NCI-H1105 (cell line): ENCODE results near the gene DDAH1.
"Not testable (repeated sequence)": the region's sequence is repeated elsewhere in the genome, so short reads cannot be mapped to it uniquely, and the experiment has no call there.

Experiments
- DNase-seq: peaks from one replicate; lab custom pipeline; 2025; lab: John Stamatoyannopoulos, UW

Gene DDAH1

GRCh38 chr1:85465099-85465785 lies at the start of gene DDAH1:
Gene DDAH1, minus strand, starts transcription at chr1:85465159. Its CDS starts 114 bp downstream, at chr1:85465045.
- DNase-seq: peak; percentile 83

- DNase-seq: not testable (repeated sequence)
Observed at GRCh38 chr1:85513998-85514397, 49.0 kb upstream of the DDAH1 start.

GRCh38 chr1:85504417-85504816 lies 39.5 kb upstream of the DDAH1 start:
- no peak for DNase-seq

- DNase-seq: no peak
Observed at GRCh38 chr1:85502625-85503083, 37.7 kb upstream of the DDAH1 start.

- DNase-seq: no peak
Observed at GRCh38 chr1:85502171-85502570, 37.2 kb upstream of the DDAH1 start.

GRCh38 chr1:85501355-85501898 lies 36.5 kb upstream of the DDAH1 start:
- DNase-seq: no peak

- no peak for DNase-seq
Observed at GRCh38 chr1:85496941-85497582, 32.1 kb upstream of the DDAH1 start.

- peak; percentile 59 for DNase-seq
Observed at GRCh38 chr1:85495556-85495955, 30.6 kb upstream of the DDAH1 start.

- no peak for DNase-seq
Observed at GRCh38 chr1:85494904-85495266, 29.9 kb upstream of the DDAH1 start.

GRCh38 chr1:85494074-85494903 lies 29.3 kb upstream of the DDAH1 start:
- DNase-seq: no peak

- DNase-seq: no peak
Observed at GRCh38 chr1:85490270-85490985, 25.5 kb upstream of the DDAH1 start.

- no peak for DNase-seq
Observed at GRCh38 chr1:85488126-85488525, 23.2 kb upstream of the DDAH1 start.

GRCh38 chr1:85485516-85485915 lies 20.6 kb upstream of the DDAH1 start:
- DNase-seq: no peak

- no peak for DNase-seq
Observed at GRCh38 chr1:85484716-85485115, 19.8 kb upstream of the DDAH1 start.

GRCh38 chr1:85484264-85484663 lies 19.3 kb upstream of the DDAH1 start:
- DNase-seq: no peak

GRCh38 chr1:85481688-85482087 lies 16.7 kb upstream of the DDAH1 start:
- DNase-seq: no peak

GRCh38 chr1:85480566-85480965 lies 15.6 kb upstream of the DDAH1 start:
- no peak for DNase-seq

- no peak for DNase-seq
Observed at GRCh38 chr1:85479491-85479890, 14.5 kb upstream of the DDAH1 start.

GRCh38 chr1:85478366-85478765 lies 13.4 kb upstream of the DDAH1 start:
- DNase-seq: no peak

- no peak for DNase-seq
Observed at GRCh38 chr1:85475055-85475454, 10.1 kb upstream of the DDAH1 start.

GRCh38 chr1:85473390-85473789 lies 8.4 kb upstream of the DDAH1 start:
- no peak for DNase-seq

- DNase-seq: no peak
Observed at GRCh38 chr1:85471558-85471957, 6.6 kb upstream of the DDAH1 start.
